ENCODE measurements around the gene PLA2G15.
A peak's percentile ranks its signal among the peaks of the same experiment; 100 is the strongest.

PLA2G15 gene

GRCh38 chr16:68251832-68252231 is 6.7 kb downstream of the PLA2G15 start:
- no peak for TF ChIP-seq CTCF (conservative IDR thresholded peaks at IDR 0.05; ENCODE audit: low read length)
- no peak overlapping the region for H3K4me3 ChIP-seq (ENCODE audit: low read length)

DNA sequence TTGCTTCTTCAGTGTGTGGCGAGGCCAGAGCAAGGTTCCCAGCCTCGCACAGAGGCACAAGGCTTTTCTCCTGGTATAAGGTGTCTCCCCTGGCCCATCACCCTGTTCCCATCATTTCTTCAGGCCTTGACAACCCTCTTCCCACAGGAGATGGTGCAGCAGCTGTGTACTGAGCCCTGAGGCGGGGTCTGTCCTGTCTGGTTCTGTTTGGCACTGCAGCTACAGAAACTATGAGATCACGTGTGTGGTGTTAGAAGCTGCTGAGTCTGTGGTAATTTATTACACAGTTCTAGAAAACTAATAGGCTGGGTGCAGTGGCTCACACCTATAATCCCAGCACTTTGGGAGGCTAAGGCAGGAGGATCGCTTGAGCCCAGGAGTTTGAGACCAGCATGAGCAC is 7.2 kb downstream of the PLA2G15 start:
- no peak overlapping the region for H3K4me3 ChIP-seq (ENCODE audit: low read length)
- TF ChIP-seq CTCF (conservative IDR thresholded peaks at IDR 0.05; ENCODE audit: low read length): no peak
- DNase-seq (ENCODE audit: low read depth): no peak

More at GRCh38 chr16:68251832-68252231, 6.7 kb downstream of the PLA2G15 start:
- DNase-seq (ENCODE audit: low read depth): no peak

DNA sequence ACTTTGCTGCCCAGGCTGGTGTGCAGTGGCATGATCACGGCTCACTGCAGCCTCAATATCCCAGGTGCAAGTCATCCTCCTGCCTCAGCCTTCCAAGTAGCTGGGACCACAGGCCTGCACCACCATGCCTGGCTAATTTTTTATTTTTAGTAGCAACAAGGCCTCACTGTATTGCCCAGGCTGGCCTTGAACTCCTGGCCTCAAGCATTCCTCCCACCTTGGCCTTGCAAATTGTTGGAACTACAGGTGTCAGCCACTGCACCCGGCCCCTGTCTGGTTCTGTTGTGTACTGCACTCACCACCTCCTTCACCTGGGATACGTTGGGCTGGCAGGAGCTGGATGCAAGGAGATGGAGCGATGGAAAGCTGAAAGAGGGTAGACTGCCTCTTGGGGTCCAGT is 8.5 kb downstream of the PLA2G15 start:
- no peak overlapping the region for H3K4me3 ChIP-seq (ENCODE audit: low read length)
- no peak for DNase-seq (ENCODE audit: low read depth)
- no peak for TF ChIP-seq CTCF (conservative IDR thresholded peaks at IDR 0.05; ENCODE audit: low read length)

DNA sequence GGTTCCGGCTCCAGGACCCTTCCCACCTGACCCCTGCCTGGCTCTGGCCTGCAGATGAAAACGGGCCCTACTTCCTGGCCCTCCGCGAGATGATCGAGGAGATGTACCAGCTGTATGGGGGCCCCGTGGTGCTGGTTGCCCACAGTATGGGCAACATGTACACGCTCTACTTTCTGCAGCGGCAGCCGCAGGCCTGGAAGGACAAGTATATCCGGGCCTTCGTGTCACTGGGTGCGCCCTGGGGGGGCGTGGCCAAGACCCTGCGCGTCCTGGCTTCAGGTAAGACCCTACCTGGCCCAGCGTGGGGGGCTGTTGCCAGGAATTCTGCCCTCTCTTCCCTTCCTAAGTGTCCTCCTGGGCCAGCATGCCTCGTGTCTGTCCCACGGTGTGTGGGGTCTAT is 10.5 kb downstream of the PLA2G15 start:
- no peak overlapping the region for H3K4me3 ChIP-seq (ENCODE audit: low read length)
- TF ChIP-seq CTCF (conservative IDR thresholded peaks at IDR 0.05; ENCODE audit: low read length): no peak
- DNase-seq (ENCODE audit: low read depth): no peak

GRCh38 chr16:68257251-68257905 is 12.2 kb downstream of the PLA2G15 start:
- TF ChIP-seq CTCF (conservative IDR thresholded peaks at IDR 0.05; ENCODE audit: low read length): no peak
- DNase-seq (ENCODE audit: low read depth): peak; percentile 17
- H3K4me3 ChIP-seq (ENCODE audit: low read length): no peak overlapping the region

- DNase-seq (ENCODE audit: low read depth): peak; percentile 86
- no peak overlapping the region for H3K4me3 ChIP-seq (ENCODE audit: low read length)
- no peak for TF ChIP-seq CTCF (conservative IDR thresholded peaks at IDR 0.05; ENCODE audit: low read length)
These were observed 13.0 kb downstream of the PLA2G15 start for GRCh38 chr16:68257906-68258800.

Data from AG10803 (cell line).